RWPE2 (cell line): ENCODE results near the gene COA3.
A peak's percentile ranks its signal among the peaks of the same experiment; 100 is the strongest.

Experiments
- ATAC-seq: fragments of 200-7000 bp; cut with Tn5 transposase; 3 replicates; pipeline ENCODE4 v1.9.1; 2021; ENCODE audit warnings: low read depth
- DNase-seq: peaks from one replicate; pipeline ENCODE4 v3.0.0-alpha.2; 2020; ENCODE audit warnings: low spot score
- H3K27ac ChIP-seq: fragments of 450-650 bp; 2 replicates; pipeline ENCODE4 v1.5.1; 2017; ENCODE audit warnings: mild to moderate bottlenecking; ENCODE audit not compliant: poor library complexity, severe bottlenecking
- H3K27me3 ChIP-seq: fragments of 250-450 bp; sonication (Bioruptor Pico); 2 replicates; pipeline ENCODE4 v1.5.1; 2021; ENCODE audit warnings: mild to moderate bottlenecking, moderate library complexity; ENCODE audit not compliant: insufficient read depth, poor library complexity, severe bottlenecking
- H3K36me3 ChIP-seq: fragments of 250-450 bp; sonication (Bioruptor Pico); 2 replicates; pipeline ENCODE4 v1.5.1; 2020; ENCODE audit warnings: low read depth, mild to moderate bottlenecking, moderate library complexity
- H3K4me1 ChIP-seq: fragments of 250-450 bp; sonication (Bioruptor Pico); 2 replicates; pipeline ENCODE4 v1.5.1; 2021; ENCODE audit warnings: mild to moderate bottlenecking, moderate library complexity; ENCODE audit not compliant: insufficient read depth, poor library complexity, severe bottlenecking
- H3K4me3 ChIP-seq: fragments of 250-450 bp; sonication (Bioruptor Pico); 2 replicates; pipeline ENCODE4 v1.5.1; 2021; ENCODE audit warnings: mild to moderate bottlenecking, moderate library complexity; ENCODE audit not compliant: severe bottlenecking
- H3K9me3 ChIP-seq: fragments of 250-450 bp; sonication (Bioruptor Pico); 2 replicates; pipeline ENCODE4 v1.5.1; 2021; ENCODE audit warnings: mild to moderate bottlenecking, moderate library complexity; ENCODE audit not compliant: severe bottlenecking
- CTCF ChIP-seq: fragments of 450-650 bp; IDR thresholded peaks from one replicate; pipeline ENCODE4 v1.5.1; 2017; ENCODE audit warnings: mild to moderate bottlenecking, moderate library complexity; ENCODE audit not compliant: poor library complexity, severe bottlenecking

The COA3 gene

GRCh38 chr17:42818379-42818778 is 19.9 kb upstream of the COA3 start:
- H3K4me3 ChIP-seq = no peak overlapping the region
- peaks cover 98% of the 10 kb centered on the region for H3K36me3 ChIP-seq
- no peaks in the 10 kb centered on the region for H3K9me3 ChIP-seq
- no peak for ATAC-seq
- H3K27me3 ChIP-seq = no peaks in the 10 kb centered on the region
- peaks cover 10% of the 10 kb centered on the region for H3K4me1 ChIP-seq
- no peak overlapping the region for H3K27ac ChIP-seq
- TF ChIP-seq CTCF = no peak
- no peak for DNase-seq

GRCh38 chr17:42817866-42818265 is 19.4 kb upstream of the COA3 start:
- Histone ChIP-seq H3K27me3 (no peaks in the 10 kb centered on the region), H3K27ac (no peak overlapping the region), H3K9me3 (no peaks in the 10 kb centered on the region), H3K4me1 (peaks cover 5% of the 10 kb centered on the region), H3K36me3 (peaks cover 99% of the 10 kb centered on the region), H3K4me3 (no peak overlapping the region)
- ATAC-seq (no peak), DNase-seq (no peak)
- TF ChIP-seq CTCF = no peak

- Histone ChIP-seq H3K27me3 (no peaks in the 10 kb centered on the region), H3K36me3 (peaks cover 90% of the 10 kb centered on the region), H3K4me1 (peaks cover 4% of the 10 kb centered on the region), H3K27ac (peak overlapping the region; percentile 61), H3K4me3 (no peak overlapping the region), H3K9me3 (no peaks in the 10 kb centered on the region)
- TF ChIP-seq CTCF = no peak
- DNase-seq = no peak
- peak; percentile 27; the same call in 1 of the 3 replicates for ATAC-seq
Observed at GRCh38 chr17:42814633-42815399, 16.3 kb upstream of the COA3 start.

- Histone ChIP-seq H3K27me3 (no peaks in the 10 kb centered on the region), H3K4me3 (no peak overlapping the region), H3K27ac (no peak overlapping the region), H3K9me3 (no peaks in the 10 kb centered on the region), H3K36me3 (peaks cover 39% of the 10 kb centered on the region), H3K4me1 (no peaks in the 10 kb centered on the region)
- TF ChIP-seq CTCF = no peak
- peak; percentile 76 for ATAC-seq
- no peak for DNase-seq
Observed at GRCh38 chr17:42809250-42809649, 10.7 kb upstream of the COA3 start.

GRCh38 chr17:42806249-42806648 is 7.7 kb upstream of the COA3 start:
- H3K27ac ChIP-seq = no peak overlapping the region
- H3K36me3 ChIP-seq = peaks cover 18% of the 10 kb centered on the region
- no peak for TF ChIP-seq CTCF
- no peak overlapping the region for H3K4me3 ChIP-seq
- H3K27me3 ChIP-seq = no peaks in the 10 kb centered on the region
- H3K4me1 ChIP-seq = no peaks in the 10 kb centered on the region
- no peak for DNase-seq
- no peak for ATAC-seq
- no peaks in the 10 kb centered on the region for H3K9me3 ChIP-seq
